ENCODE data around the gene CCDC159. TPM values are rescaled to one million over a fixed set of nuclear protein-coding genes. Genes with fewer than 3 reads are reported as not detected.
A peak's percentile ranks its signal among the peaks of the same experiment; 100 is the strongest.

The CCDC159 gene
- total and polyA plus RNA-seq, 2 of the 13 experiments (the other 11 are each of a cell fraction or from before 2014, with no cell fraction given): 1.7 to 6.3 TPM

DNA sequence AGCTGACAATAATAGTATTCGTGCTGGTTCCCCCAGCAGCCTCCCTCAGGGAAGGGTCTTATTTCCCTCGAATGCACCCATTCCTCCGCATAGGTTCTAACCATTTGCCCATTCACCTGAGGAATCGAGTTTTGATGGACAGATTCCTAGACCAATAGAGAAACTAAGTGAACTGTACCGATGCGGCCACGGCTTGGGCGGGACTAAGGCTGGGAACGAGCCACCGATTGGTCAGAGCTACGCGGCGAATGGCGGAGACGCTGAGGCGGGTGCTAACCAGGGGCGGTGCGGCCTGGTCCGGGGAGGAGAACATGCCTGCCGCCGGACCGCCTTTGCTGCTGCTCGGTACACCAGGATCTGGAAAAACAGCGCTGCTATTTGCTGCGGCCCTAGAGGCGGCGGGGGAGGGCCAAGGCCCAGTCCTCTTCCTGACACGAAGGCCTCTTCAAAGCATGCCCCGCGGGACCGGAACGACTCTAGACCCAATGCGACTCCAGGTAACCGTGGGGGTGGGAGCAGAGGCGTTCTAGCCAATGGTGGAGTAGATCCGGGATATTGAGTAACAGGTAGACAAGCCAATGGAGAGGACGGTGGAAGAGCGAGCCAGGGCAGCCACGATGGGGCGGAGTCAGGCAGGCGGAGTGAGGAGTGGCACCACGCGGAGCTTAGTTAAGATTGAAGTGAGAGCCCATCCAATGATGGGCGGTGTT lies 28.3 kb downstream of the CCDC159 start, which contains the start of gene SWSAP1 (continued):
- TF ChIP-seq, protein P1, sequence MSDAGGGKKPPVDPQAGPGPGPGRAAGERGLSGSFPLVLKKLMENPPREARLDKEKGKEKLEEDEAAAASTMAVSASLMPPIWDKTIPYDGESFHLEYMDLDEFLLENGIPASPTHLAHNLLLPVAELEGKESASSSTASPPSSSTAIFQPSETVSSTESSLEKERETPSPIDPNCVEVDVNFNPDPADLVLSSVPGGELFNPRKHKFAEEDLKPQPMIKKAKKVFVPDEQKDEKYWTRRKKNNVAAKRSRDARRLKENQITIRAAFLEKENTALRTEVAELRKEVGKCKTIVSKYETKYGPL (CRISPR knock-in tag; IDR thresholded peaks at IDR 0.05): no peak
- TF ChIP-seq, protein P2, sequence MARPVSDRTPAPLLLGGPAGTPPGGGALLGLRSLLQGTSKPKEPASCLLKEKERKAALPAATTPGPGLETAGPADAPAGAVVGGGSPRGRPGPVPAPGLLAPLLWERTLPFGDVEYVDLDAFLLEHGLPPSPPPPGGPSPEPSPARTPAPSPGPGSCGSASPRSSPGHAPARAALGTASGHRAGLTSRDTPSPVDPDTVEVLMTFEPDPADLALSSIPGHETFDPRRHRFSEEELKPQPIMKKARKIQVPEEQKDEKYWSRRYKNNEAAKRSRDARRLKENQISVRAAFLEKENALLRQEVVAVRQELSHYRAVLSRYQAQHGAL (CRISPR knock-in tag; IDR thresholded peaks at IDR 0.05; ENCODE audit: not compliant biosample characterization): no peak
- TF ChIP-seq ZNF775 (CRISPR knock-in tag; IDR thresholded peaks at IDR 0.05; ENCODE audit: borderline replicate concordance) (no peak), CCDC6 (CRISPR knock-in tag; IDR thresholded peaks at IDR 0.05) (no peak), ZNF883 (CRISPR knock-in tag; IDR thresholded peaks at IDR 0.05; ENCODE audit: not compliant biosample characterization) (peak; percentile 84), PPARG (CRISPR knock-in tag; conservative IDR thresholded peaks at IDR 0.05) (no peak), ARHGAP35 (CRISPR knock-in tag; IDR thresholded peaks at IDR 0.05; ENCODE audit: borderline replicate concordance) (no peak), SRY (CRISPR knock-in tag; IDR thresholded peaks at IDR 0.05) (peak; percentile 51; the same call in 1 of the 2 replicates), ZMAT3 (CRISPR knock-in tag; conservative IDR thresholded peaks at IDR 0.05) (peak; percentile 82; the same call in 1 of the 2 replicates), ZNF782 (CRISPR knock-in tag; IDR thresholded peaks at IDR 0.05; ENCODE audit: borderline replicate concordance) (peak; percentile 95; the same call in 1 of the 2 replicates)
- TF ChIP-seq, protein P3, sequence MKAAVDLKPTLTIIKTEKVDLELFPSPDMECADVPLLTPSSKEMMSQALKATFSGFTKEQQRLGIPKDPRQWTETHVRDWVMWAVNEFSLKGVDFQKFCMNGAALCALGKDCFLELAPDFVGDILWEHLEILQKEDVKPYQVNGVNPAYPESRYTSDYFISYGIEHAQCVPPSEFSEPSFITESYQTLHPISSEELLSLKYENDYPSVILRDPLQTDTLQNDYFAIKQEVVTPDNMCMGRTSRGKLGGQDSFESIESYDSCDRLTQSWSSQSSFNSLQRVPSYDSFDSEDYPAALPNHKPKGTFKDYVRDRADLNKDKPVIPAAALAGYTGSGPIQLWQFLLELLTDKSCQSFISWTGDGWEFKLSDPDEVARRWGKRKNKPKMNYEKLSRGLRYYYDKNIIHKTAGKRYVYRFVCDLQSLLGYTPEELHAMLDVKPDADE (CRISPR knock-in tag; IDR thresholded peaks at IDR 0.05): no peak
- TF ChIP-seq, protein P4, sequence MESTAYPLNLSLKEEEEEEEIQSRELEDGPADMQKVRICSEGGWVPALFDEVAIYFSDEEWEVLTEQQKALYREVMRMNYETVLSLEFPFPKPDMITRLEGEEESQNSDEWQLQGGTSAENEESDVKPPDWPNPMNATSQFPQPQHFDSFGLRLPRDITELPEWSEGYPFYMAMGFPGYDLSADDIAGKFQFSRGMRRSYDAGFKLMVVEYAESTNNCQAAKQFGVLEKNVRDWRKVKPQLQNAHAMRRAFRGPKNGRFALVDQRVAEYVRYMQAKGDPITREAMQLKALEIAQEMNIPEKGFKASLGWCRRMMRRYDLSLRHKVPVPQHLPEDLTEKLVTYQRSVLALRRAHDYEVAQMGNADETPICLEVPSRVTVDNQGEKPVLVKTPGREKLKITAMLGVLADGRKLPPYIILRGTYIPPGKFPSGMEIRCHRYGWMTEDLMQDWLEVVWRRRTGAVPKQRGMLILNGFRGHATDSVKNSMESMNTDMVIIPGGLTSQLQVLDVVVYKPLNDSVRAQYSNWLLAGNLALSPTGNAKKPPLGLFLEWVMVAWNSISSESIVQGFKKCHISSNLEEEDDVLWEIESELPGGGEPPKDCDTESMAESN (CRISPR knock-in tag; conservative IDR thresholded peaks at IDR 0.05): peak; percentile 73; the same call in 1 of the 2 replicates
- TF ChIP-seq, protein P5, sequence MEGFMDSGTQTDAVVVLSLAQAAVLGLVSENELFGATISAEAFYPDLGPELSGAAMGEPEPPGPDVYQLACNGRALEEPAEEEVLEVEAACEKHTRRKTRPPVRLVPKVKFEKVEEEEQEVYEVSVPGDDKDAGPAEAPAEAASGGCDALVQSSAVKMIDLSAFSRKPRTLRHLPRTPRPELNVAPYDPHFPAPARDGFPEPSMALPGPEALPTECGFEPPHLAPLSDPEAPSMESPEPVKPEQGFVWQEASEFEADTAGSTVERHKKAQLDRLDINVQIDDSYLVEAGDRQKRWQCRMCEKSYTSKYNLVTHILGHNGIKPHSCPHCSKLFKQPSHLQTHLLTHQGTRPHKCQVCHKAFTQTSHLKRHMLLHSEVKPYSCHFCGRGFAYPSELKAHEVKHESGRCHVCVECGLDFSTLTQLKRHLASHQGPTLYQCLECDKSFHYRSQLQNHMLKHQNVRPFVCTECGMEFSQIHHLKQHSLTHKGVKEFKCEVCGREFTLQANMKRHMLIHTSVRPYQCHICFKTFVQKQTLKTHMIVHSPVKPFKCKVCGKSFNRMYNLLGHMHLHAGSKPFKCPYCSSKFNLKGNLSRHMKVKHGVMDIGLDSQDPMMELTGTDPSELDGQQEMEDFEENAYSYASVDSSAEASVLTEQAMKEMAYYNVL (CRISPR knock-in tag; IDR thresholded peaks at IDR 0.05; ENCODE audit: borderline replicate concordance): no peak
- TF ChIP-seq, protein P6, sequence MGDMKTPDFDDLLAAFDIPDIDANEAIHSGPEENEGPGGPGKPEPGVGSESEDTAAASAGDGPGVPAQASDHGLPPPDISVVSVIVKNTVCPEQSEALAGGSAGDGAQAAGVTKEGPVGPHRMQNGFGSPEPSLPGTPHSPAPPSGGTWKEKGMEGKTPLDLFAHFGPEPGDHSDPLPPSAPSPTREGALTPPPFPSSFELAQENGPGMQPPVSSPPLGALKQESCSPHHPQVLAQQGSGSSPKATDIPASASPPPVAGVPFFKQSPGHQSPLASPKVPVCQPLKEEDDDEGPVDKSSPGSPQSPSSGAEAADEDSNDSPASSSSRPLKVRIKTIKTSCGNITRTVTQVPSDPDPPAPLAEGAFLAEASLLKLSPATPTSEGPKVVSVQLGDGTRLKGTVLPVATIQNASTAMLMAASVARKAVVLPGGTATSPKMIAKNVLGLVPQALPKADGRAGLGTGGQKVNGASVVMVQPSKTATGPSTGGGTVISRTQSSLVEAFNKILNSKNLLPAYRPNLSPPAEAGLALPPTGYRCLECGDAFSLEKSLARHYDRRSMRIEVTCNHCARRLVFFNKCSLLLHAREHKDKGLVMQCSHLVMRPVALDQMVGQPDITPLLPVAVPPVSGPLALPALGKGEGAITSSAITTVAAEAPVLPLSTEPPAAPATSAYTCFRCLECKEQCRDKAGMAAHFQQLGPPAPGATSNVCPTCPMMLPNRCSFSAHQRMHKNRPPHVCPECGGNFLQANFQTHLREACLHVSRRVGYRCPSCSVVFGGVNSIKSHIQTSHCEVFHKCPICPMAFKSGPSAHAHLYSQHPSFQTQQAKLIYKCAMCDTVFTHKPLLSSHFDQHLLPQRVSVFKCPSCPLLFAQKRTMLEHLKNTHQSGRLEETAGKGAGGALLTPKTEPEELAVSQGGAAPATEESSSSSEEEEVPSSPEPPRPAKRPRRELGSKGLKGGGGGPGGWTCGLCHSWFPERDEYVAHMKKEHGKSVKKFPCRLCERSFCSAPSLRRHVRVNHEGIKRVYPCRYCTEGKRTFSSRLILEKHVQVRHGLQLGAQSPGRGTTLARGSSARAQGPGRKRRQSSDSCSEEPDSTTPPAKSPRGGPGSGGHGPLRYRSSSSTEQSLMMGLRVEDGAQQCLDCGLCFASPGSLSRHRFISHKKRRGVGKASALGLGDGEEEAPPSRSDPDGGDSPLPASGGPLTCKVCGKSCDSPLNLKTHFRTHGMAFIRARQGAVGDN (CRISPR knock-in tag; IDR thresholded peaks at IDR 0.05): peak; percentile 87
- TF ChIP-seq, protein P7, sequence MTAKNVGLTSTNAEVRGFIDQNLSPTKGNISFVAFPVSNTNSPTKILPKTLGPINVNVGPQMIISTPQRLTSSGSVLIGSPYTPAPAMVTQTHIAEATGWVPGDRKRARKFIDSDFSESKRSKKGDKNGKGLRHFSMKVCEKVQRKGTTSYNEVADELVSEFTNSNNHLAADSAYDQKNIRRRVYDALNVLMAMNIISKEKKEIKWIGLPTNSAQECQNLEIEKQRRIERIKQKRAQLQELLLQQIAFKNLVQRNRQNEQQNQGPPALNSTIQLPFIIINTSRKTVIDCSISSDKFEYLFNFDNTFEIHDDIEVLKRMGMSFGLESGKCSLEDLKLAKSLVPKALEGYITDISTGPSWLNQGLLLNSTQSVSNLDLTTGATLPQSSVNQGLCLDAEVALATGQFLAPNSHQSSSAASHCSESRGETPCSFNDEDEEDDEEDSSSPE (CRISPR knock-in tag; IDR thresholded peaks at IDR 0.05): no peak; the same call in 1 of the 2 replicates
